GM19452 (cell line): ENCODE results near the gene ASB7.
"Not testable (repeated sequence)": the region's sequence is repeated elsewhere in the genome, so short reads cannot be mapped to it uniquely, and the experiment has no call there.

Experiments
- ATAC-seq: cut with Tn5 transposase; IDR thresholded peaks from one replicate; pipeline ENCODE4 v1.9.1; 2021; ENCODE audit not compliant: unreplicated experiment

ASB7 gene, protein sequence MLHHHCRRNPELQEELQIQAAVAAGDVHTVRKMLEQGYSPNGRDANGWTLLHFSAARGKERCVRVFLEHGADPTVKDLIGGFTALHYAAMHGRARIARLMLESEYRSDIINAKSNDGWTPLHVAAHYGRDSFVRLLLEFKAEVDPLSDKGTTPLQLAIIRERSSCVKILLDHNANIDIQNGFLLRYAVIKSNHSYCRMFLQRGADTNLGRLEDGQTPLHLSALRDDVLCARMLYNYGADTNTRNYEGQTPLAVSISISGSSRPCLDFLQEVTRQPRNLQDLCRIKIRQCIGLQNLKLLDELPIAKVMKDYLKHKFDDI

DNA sequence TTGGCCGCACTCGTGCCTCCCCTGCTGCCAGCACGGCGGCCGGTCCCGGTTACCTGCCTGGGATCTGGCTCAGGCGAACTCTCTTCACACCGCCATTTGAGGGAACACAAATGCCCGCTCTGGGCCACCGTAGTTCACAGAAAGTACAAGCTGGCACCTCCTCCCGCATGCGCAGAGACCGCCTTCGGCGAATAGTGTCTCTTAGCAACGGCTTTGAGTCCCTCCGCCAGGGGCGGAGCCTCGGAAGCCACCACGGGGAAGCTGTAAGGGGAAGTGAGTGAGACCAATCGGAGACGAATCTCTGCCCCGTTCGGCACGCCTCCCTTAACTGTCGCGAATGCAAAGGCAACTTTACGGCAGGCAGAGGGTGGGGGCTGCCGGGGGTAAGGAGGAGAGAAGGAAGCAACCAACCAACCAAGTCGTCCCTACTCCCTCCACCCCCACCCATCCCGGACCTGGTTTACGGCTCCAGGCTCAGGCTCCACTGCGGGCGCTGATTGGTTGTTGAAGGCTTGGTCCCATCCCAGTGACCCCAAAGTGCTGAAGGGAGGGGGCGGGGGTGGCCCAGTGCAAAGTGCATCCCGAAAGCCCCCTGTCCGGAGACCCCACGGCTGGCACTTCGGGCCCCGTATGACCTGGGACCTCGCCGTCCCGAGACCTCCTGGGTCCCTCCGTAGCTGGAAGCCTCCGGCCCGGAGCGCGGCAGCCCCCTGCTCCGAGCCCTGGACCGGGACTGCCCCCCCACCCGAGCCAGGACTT lies at the start of gene ASB7, which contains the start of gene LINS1:
TSS of gene ASB7 (plus strand) at position 526 of the 759 bp plus-strand sequence. CDS start 9,628 bp downstream, outside the sequence.
TSS of gene LINS1 (minus strand) at position 121 of the 759 bp plus-strand sequence. CDS start 21,342 bp downstream, outside the sequence.
- ATAC-seq = peak; percentile 89

DNA sequence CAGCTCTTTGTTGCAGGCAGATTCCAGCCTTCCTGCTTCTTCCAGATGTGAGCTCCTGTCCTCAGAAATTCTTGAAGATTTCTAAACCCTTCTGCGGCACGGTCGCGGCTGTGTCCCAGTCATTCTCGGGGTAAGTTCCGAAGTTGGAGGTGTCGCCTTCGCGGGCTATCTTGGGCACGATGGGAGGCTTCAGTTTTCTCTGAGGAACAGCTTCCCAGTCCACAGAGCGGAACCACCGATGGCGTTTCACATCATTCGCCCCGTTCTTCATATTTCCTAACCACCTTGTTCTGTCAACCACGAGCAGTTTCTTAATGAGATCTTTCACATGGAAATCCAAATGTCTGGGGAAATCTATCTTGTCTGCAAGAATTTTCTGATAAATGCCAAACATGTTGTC lies 48.9 kb upstream of the ASB7 start:
- ATAC-seq = no peak

DNA sequence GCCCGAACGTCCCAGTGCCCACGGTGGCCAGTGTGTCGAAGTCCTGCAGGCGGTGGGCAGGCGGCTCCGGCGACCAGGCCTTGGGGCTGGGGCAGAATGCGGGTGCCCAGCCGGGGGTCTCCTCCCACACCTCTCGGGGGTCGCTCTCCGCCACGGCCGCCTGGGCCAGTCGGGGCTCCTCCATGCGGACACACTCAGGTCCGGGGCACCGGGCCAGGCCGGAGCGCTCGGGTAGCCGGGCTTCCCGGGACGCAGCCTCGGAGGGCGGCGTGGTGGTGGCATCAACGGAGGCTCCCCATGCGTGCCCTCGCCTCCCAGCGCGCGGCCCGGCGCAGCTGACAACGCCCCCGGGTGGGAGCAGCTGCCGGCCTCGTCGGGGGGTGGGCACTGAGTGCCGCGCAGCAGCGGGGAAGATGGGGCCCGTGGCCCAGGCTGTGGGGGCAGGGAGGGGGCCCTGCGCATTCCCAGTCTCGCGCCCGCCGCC lies 43.6 kb upstream of the ASB7 start:
- ATAC-seq = no peak

DNA sequence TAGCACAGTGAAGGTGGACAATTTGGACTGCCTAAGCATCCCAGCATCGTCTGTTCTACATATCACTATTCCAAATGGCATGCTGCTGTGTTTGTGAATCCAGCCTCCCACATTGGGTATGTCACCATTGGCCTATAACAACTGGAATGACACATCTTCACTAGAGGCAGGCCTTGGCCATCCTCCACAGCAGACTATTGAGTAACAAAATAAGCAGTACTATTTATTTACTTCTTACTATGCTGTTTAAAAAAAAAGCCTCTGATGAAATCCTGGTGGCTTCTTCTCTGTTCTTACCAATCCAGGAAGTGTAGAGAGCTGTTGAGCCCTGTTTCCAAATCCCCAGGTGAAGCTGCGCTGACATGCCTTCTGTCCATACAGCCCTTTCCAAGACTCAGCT lies 43.1 kb upstream of the ASB7 start:
- no peak for ATAC-seq

DNA sequence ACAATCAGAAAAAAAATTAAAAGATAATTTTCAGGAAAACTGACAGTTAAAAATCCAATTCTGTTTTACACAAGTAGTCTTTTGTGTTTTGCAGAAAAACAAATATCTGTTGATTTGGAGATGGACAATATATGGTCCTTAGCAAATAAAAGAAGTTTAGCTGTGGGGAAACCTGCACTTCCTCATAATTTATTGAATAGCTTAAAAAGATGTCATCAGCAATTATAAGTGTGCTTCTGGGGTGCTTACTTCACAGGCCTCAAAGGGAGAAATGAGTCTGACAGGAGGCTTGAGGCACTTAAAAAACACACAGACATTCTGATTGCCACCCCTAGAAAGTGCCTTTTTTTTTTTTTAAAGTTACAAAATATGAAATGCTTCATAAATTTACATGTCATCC lies 42.1 kb upstream of the ASB7 start:
- no peak for ATAC-seq

DNA sequence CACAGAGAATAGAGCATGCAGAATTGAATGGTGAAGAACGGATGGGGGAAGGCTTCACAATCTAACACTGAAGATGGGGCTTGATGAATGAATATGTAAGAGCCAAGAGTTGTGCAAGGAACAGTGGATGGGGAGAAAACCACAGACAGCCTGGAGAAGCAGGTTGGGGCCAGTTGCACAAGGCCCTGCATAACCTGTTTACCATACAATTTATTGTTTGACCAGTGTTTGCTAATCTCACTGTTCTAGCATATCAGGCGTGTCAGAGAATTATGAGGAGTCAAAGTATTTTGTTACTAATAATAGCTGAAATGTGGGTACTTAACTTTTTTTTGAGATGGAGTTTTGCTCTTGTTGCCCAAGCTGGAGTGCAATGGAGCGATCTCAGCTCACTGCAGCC lies 36.8 kb upstream of the ASB7 start:
- no peak for ATAC-seq

DNA sequence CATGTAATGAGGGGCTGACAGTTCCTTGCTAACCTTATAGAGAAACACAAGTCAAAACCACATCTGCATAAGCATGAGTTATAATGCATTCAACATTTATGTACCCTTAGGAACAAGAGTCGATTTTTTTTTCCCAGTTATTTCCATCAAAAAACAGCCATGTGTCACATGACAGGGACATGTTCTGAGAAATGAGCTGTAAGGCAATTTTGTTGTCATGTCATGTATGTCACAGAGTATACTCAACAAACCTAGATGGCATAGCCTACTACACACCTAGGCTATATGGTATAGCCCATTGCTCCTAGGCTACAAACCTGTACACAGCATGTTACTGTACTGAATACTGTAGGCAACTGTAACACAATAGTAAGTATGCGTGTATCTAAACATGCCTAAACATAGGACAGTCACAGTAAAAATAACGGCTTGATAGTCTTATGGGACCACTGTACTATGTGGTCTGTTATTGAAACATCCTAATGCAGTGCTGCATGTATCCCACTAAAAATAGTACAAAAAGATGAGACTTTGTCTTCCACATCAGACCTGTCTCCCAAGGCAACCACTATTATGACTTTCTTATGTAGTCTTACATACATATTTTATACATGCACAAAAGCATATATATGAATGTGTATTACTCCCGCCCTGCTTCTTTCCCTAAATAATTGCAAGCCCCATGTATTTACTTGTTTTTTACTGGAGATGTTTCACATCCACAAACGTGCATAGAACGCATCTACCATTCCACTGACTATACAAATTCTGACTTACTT lies 35.4 kb upstream of the ASB7 start:
- ATAC-seq = no peak

DNA sequence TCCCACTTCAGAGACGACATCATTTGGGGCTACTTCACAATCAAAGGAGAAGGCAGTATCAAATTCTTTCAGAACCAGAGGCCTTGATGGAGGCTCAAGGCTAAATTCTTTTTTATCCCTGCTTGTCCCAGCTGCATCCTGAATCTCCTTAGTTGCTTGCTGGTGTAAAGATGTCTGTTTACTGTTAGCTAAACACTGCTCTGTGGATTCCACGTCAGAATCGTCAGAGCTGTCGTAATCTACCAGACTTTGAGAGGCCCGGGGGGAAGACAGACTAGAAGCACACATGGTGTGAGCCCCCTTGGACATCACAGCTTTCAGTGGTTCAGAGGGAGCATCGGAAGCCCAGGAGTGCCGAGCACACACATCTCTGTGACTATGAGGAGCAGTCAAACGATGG lies 33.0 kb upstream of the ASB7 start:
- no peak for ATAC-seq

DNA sequence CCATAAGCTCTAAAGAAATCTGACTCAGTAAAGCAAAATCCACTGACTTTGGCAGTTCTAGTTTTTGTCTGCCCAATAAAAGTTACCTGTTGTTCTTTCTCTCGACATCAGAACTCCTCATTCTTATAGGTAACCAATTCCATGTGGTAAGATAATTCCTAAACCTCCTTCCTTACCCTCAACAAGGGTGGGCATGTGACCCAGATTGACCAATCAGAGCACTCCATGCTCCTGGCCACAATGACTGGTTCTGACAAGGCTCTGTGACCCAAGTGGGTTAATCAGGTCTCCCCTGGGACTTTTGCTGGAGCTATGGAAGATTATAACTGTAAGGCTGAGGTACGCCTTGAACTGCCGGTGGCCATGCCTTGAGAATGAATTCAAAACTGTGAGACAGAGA lies 32.1 kb upstream of the ASB7 start:
- no peak for ATAC-seq

DNA sequence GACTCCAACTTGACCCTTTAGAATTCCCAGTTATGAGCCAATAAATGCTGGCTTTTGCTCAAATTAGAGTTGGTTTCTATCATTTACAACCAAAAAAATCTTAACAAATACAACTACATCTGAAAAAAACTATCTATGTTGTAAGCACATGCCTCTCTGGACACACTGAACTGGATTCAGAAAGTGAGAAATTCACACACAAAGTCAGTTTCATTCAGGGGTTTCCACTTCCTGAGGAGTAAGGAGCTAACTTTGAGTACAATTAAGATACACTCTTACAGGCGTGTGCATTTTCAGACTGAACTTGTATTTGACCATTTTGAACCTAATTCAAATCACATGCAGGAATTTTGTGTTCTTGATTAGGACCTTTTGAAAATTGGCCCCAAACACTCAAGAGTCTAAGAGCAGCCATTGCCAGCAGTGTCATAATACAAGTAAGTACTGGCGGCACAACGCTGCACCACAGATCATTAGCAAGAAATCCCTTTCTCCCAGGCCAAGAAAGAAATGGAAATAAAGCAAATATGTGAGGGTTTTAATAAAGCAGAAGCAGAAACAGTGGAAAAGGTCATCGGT lies 31.6 kb upstream of the ASB7 start:
- peak; percentile 88 for ATAC-seq

DNA sequence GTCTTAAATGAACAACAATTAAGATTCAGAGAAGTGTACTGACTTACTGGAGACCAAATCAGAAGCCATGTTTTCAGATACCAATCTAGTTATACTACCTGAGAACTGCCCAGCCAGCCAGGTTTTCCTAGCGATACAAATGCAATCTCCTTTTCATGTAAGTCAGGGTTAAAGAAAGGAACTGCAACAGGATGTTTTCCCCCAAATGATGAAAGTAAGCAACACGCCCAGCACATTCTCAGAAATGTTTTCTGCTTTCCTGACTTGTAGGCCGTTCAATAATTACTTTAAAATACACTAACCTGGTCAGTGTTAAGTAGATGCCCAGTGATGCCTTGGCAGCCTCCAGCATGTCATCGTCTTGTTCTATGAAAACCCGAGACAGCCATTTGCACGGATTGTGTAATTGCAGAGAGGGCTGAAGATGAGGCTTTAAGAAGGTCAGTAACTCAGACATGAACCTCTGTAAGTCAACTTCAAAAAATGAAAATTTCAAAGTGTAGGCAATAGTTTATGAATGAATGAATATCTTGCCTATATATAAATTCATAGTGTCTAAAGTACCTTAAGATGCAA lies 30.7 kb upstream of the ASB7 start:
- ATAC-seq = no peak

DNA sequence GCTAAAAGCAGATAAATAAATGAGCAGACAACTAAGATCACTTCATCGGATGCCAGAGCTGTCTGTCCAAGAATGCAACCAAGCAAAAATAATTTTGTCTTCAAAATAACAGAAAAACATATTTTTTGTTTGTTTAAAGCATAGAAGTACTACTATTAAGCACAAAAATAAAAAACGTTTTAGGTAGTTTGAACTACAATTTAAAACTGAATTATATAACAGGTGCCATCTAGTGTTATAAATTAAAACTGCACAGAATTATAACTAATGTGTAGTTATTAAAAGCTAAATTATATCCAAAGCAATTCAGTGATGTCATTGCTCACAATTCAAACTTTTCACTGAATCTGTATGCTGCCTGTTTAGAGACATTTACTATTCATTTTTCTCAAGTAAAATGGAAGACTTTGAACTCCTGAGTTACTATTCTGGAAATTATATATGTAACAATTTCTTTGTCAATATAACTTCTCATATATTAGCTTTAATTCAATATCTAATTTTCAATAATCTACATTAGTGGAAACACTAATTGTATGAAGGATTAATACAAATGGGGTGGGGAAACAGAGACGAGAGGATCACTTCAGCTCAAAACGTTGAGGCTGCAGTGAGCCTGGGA lies 29.9 kb upstream of the ASB7 start:
- ATAC-seq = no peak

DNA sequence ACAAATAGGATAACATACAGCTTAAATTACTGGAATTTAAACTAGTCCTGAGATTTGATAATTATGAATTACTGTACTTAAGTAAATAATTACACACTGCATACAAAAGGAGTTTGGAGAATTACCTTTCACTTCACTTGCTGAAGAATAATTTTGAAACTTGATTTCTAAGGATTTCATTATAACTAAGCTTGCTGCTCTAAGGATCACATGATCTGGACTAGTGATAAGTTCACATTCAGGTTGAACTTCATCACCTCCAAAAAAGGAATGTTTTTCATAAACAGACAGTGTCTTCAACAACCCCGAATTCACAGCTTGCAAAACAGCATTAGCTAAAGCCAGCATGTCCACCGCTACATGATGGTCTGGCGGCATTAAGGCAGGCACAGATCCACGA lies 28.9 kb upstream of the ASB7 start:
- ATAC-seq = no peak

DNA sequence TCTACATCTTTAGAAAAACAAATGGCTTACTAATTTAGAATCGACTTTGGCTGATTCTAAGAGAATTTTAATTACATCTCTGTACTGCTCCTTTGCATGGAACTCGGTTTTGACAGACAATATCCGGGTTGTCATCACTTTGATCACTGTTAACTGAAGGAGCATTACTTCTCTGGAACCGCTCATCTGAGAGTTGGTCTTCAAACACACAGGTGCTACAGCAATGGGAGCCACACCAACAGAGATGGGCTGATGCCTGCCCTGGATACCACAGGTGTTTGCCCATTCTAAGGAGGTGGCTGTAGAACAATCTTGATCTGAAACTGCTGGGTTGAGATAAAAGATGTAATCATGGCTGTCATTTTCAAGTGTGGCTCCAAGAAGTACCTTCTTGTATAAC lies 22.0 kb upstream of the ASB7 start:
- ATAC-seq = no peak

DNA sequence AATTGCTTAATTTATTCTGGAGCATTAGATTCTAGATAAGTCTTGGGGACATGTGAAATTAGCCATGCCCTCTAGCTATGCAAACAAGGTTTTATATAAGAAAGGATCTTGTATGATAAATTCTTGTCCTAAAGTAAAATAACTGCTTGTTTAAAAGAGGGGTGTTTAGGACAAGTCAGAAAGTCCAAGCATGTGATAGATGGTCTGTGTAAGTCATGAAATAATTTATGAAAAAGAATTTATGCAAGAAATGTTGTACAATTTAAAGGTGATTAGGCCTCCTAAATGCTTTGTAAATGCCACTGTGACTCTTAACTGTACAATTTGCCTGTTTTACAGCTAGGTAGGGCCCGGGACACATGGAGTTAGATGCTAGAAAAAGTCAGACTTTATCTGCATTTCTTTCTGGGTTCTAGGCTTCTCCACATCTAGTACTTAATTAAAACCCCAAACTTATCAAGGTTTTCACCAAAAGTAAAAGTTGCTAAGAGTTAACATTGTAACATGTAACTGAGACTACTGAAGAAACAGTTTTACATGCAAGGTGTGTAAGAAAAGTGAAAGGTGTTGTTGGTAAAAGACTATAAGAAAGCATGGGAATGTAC lies 13.6 kb upstream of the ASB7 start:
- no peak for ATAC-seq

DNA sequence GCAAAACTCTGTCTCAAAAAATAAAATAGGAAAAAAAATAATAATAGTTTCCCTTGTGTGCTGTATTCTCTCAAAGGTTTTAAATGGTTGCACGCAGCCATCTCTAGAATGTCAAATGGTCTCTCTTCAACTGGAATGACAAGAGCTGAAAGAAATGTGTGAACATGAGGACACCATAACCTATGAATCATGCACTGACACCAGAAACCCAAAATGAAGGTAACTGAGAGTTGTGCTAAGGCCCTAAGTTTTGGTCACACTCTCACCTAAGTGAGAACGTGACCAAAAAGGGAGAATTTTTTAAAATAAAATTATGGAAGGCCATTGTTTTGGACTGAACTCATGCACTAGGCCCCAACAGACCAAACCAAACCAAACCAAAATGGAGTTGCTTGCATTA lies 11.2 kb upstream of the ASB7 start:
- ATAC-seq = not testable (repeated sequence)

DNA sequence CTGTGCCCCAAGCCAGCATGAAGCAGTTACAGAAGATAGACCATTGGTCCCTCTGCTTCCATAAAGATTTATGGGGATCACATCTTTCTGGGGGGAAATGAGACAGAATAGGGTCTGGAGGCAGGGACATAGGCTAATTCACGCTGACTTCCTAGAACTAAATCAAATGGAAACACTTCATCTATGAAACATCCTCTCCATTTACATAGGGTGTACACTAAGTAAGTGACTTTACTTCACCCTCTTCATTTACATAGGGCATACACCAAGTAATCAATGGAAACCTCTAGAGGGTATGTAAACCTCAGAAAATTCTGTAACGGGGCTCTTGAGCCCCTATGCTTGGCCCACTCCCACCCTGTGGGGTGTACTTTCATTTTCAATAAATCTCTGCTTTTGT lies 10.6 kb upstream of the ASB7 start:
- no peak for ATAC-seq

DNA sequence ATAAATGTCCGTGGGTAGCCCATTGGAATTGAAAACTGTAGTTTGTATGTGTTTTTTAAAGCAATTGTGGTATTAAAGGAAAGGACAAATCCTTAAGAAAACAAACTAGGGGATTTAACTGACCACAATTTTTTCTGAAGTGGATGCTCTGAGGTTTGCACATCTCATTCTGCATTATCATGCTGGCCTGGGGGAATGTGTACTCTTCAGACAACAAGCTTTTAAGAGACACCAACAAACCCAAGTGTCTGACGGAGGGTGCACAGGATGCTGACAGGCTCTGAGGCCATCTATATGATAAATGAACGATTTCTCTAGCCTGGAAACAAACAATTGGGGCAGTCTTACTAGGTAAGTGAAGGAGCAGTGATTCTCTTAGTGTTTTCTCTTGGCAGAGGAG lies 9.5 kb upstream of the ASB7 start:
- ATAC-seq = no peak

DNA sequence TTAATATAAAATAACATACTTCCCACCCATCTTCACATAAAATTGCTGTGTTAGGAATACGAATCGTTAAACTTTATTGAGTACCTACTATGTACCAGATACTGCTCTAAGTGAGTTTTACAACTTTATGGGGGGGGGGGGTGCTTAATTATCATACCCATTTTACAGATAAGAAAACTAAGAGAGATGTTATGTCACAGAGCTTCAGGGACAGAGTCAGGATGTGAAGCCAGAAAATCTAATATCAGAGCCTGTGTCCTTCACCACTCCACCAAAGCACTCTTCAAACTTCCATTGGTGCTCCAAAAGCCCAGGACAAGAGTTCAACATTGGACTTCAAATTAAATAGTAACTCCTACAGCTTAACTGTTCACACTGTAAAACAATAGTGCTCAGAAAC lies 9.0 kb upstream of the ASB7 start:
- no peak for ATAC-seq

DNA sequence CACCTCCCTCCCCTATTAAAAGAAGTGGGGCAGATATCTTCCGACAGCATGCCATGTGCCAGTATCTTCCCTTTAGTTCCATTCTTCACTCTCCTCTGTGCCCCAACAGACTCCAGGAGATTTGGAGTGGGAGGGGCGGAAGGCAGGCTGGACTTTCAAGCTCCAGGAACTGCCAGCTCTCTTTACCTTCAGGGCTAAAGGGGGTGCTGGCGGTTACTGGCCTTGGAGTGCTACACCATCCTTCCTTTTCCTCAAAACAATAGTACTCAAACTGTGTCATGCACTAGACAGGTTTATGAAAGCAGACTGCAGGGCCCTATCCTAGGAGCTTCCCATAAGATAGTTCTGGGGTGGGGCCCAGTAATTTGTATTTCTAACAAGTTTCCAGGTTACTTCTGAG lies 6.4 kb upstream of the ASB7 start:
- no peak for ATAC-seq
